GM21529 (cell line): ENCODE data around the gene TNFSF13.
A peak's percentile ranks its signal among the peaks of the same experiment; 100 is the strongest.

Experiments
- ATAC-seq: cut with Tn5 transposase; IDR thresholded peaks from one replicate; pipeline ENCODE4 v1.9.1; 2021; ENCODE audit not compliant: unreplicated experiment

Gene TNFSF13

GRCh38 chr17:7551396-7551795 is 7.2 kb upstream of the TNFSF13 start:
- ATAC-seq = no peak

DNA sequence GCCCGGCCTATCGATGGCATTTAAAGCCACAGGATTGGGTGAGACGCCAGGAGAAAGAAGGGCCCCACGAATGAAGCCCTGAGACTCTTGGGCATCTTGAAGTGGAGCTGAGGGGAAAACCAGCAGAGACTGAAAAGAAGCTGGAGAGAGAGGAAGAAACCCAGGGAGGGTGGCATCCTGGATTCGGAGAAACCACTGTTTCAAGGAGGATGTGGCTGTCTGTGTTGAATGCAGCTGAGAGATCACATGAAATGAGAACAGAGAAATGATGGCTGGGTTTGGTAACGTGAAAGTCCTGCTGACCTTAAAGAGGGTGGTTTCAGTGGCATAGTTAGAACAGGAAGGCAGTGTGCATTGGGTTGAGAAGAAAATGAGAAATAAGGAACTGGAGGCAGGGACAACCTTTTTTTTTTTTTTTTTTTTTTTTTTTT is 5.9 kb upstream of the TNFSF13 start:
- peak; percentile 69 for ATAC-seq

GRCh38 chr17:7553356-7553755 is 5.2 kb upstream of the TNFSF13 start:
- ATAC-seq = no peak

- no peak for ATAC-seq
Observed at GRCh38 chr17:7555320-7555948, 3.1 kb upstream of the TNFSF13 start.

- no peak for ATAC-seq
Observed at GRCh38 chr17:7556627-7557026, 1.9 kb upstream of the TNFSF13 start.

DNA sequence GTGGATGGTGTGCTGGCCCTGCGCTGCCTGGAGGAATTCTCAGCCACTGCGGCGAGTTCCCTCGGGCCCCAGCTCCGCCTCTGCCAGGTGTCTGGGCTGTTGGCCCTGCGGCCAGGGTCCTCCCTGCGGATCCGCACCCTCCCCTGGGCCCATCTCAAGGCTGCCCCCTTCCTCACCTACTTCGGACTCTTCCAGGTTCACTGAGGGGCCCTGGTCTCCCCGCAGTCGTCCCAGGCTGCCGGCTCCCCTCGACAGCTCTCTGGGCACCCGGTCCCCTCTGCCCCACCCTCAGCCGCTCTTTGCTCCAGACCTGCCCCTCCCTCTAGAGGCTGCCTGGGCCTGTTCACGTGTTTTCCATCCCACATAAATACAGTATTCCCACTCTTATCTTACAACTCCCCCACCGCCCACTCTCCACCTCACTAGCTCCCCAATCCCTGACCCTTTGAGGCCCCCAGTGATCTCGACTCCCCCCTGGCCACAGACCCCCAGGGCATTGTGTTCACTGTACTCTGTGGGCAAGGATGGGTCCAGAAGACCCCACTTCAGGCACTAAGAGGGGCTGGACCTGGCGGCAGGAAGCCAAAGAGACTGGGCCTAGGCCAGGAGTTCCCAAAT is 1.3 kb upstream of the TNFSF13 start:
- no peak for ATAC-seq

GRCh38 chr17:7557775-7558543 is 591 bp upstream of the TNFSF13 start:
- ATAC-seq = no peak

- no peak for ATAC-seq
Observed at GRCh38 chr17:7559320-7560171, 996 bp downstream of the TNFSF13 start.

DNA sequence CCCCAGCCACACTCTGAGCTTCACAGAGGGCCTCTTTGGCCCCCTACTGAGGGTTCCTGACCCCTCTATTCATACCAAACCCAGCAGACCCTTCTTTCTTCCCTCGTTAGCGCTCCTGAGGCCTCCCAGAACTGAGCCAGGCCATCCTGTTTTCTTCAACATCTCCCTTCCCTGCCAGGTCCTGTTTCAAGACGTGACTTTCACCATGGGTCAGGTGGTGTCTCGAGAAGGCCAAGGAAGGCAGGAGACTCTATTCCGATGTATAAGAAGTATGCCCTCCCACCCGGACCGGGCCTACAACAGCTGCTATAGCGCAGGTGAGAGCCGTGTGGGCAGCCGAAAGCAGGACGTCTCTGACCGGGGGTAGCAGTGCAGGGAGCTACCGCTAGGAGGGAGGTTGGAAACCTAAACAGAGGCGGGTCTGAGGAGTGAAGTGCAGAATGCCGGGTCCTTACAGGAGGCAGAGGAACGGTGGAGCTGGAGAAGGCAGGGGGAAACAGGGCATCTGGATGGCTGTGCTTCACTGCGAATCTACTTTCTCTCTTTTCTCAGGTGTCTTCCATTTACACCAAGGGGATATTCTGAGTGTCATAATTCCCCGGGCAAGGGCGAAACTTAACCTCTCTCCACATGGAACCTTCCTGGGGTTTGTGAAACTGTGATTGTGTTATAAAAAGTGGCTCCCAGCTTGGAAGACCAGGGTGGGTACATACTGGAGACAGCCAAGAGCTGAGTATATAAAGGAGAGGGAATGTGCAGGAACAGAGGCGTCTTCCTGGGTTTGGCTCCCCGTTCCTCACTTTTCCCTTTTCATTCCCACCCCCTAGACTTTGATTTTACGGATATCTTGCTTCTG is 1.9 kb downstream of the TNFSF13 start:
- ATAC-seq = no peak

DNA sequence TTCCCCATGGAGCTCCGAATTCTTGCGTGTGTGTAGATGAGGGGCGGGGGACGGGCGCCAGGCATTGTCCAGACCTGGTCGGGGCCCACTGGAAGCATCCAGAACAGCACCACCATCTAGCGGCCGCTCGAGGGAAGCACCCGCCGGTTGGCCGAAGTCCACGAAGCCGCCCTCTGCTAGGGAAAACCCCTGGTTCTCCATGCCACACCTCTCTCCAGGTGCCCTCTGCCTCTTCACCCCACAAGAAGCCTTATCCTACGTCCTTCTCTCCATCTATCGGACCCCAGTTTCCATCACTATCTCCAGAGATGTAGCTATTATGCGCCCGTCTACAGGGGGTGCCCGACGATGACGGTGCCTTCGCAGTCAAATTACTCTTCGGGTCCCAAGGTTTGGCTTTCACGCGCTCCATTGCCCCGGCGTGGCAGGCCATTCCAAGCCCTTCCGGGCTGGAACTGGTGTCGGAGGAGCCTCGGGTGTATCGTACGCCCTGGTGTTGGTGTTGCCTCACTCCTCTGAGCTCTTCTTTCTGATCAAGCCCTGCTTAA is 2.6 kb downstream of the TNFSF13 start:
- peak; percentile 56 for ATAC-seq

DNA sequence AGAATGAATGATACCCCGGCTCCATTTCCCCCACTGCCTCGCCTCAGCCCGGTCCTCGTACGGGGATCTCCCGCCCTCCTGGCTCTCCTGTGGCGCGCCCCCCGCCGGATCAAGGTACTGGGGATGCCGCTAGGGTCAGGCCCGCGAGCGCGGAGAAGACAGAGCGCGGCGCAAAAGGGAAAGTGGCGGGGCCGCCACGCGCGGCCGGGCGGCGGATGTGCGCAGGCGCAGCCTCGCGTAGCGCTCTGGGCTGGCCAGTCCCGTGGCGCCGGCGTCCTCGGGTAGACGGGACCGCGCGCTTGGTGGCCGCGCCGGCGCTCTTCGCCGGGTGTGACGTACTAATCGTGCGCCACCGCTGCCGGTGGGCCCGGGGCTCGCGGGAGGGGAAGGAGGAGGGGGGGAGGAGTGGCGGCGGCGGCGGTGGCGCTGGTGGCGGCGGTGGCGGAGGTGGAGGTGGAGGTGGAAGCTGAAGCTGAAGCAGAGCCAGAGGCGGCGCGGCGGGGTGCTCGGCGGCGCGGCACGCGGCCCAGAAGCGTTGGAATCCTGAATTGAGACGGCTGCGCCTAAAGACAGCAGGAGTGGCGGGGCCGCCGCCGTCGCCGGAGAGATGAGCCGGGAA is 3.1 kb downstream of the TNFSF13 start, which contains the start of gene SENP3:
Gene SENP3 (plus strand): TSS at position 331 of the 619 bp plus-strand sequence. CDS start 1,158 bp downstream, outside the sequence.
- peak; percentile 56 for ATAC-seq

DNA sequence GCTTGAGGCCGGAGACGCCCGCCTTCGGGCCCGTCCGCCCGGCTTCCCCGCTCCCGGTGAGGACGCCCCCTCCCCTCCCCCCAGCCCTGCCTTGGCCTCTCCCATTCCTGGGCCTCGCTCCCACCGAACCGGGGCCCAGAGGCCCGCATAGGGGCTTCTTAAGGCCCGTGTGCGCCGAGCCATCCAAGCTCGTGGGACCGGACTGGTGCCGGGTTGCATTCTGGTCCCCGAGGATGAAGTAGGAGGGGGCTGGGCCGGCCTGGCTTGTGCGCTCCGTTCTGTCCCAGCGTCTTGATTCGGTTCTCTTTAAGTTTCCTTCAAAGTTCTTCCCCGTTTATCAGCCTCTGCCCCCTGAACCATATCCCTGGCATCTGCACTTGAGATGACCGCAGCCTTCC is 3.7 kb downstream of the TNFSF13 start:
- no peak for ATAC-seq

DNA sequence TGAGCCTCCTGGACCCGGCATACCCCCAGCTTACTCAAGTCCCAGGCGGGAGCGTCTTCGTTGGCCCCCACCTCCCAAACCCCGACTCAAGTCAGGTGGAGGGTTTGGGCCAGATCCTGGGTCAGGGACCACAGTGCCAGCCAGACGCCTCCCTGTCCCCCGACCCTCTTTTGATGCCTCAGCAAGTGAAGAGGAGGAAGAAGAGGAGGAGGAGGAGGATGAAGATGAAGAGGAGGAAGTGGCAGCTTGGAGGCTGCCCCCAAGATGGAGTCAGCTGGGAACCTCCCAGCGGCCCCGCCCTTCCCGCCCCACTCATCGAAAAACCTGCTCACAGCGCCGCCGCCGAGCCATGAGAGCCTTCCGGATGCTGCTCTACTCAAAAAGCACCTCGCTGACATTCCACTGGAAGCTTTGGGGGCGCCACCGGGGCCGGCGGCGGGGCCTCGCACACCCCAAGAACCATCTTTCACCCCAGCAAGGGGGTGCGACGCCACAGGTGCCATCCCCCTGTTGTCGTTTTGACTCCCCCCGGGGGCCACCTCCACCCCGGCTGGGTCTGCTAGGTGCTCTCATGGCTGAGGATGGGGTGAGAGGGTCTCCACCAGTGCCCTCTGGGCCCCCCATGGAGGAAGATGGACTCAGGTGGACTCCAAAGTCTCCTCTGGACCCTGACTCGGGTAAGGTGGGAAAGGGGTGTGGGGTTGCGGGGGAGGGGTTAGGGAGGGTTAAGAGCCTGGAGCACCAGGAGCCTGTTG is 4.7 kb downstream of the TNFSF13 start:
- ATAC-seq = no peak

DNA sequence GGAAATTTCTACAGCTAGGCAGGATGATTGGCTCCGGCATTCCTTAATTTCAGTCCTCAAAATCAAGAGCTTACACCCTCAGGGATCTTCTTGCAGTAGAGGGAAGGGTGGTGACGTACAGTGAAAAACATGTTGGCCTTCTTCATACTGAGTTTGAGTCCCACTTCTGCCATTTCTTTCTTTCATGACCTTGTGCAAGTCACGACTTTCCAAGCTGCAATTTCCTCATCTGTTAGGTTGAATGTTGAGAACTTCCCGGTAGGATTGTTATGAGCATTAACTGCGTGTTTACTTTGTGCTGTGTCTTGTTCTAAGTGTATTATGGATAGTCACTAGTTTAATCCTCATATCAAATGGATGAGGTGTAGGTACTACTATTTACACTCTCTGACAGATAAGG is 11.0 kb downstream of the TNFSF13 start:
- ATAC-seq = no peak

GRCh38 chr17:7570351-7570750 is 11.8 kb downstream of the TNFSF13 start:
- ATAC-seq = no peak

GRCh38 chr17:7572338-7572587 is 13.7 kb downstream of the TNFSF13 start:
- no peak for ATAC-seq

GRCh38 chr17:7572588-7573323 is 14.2 kb downstream of the TNFSF13 start:
- ATAC-seq = peak; percentile 89

DNA sequence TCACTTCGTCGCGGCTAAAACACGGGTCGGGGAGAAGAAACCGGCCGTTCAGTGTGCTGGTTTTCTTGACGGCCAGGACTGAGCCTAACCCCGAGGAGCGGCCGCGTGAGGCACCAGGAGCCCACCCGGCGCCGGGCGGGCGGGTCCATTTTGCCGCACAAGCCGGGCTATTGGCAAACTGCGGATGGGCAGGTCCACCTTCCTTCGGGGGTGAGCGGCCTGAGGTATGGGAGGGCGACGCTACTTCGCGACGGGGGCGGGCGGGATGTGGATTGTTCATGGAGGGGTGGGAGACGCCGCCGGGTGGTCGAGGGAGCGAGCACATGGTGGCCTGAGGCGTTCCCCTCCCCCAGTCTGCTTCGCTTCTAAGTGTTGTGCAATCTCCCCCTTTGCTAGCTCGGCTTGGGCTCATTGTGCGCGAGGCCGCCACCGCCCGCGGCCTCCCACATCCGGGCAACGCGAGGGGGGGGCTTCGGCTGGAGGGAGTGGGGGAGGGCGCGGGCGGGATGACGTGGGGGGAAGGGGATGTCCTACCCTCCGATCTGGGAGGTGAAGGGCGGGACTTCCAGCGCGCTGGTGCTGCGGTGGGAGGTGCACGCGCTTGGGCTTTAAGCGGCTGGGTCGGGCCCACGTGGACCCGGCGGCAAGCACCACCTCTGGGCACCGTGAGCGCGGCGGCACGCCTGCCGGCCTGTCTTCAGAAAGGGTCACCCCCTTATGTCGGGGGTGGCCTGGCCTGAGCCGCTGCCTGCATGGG is 15.0 kb downstream of the TNFSF13 start:
- no peak for ATAC-seq
